HepG2 (cell line): ENCODE measurements around the gene PCOLCE2. TPM values are rescaled to one million over a fixed set of nuclear protein-coding genes. Genes with fewer than 3 reads are reported as not detected.

Source experiments
- CHD4 ChIP-seq: fragments of 200-600 bp; sonication (generic); IDR thresholded peaks from 2 replicates; pipeline ENCODE4 v1.7.0; 2017; ENCODE audit warnings: mild to moderate bottlenecking, low read length, borderline replicate concordance
- HIVEP1 ChIP-seq: sonication (generic); formaldehyde crosslinking; IDR thresholded peaks from 2 replicates; pipeline ENCODE4 v1.4.0; 2020; ENCODE audit warnings: mild to moderate bottlenecking, missing genetic modification reagents
- ZNF510 ChIP-seq: sonication (generic); formaldehyde crosslinking; IDR thresholded peaks from 2 replicates; pipeline ENCODE4 v1.4.0; 2020; ENCODE audit warnings: low read depth, mild to moderate bottlenecking, missing genetic modification reagents
- ZNF530 ChIP-seq: sonication (generic); formaldehyde crosslinking; IDR thresholded peaks from 2 replicates; pipeline ENCODE4 v1.5.0; 2020; ENCODE audit warnings: low read depth, mild to moderate bottlenecking, missing genetic modification reagents
- ZNF644 ChIP-seq: IDR thresholded peaks from 2 replicates; pipeline ENCODE4 v1.6.1; 2016; ENCODE audit warnings: low read depth
- polyA plus RNA-seq, 8 experiments: library from polyadenylated mRNA; depleted of rRNA in 3 of 8; stranded (reverse) in 7 of 8; unstranded in 1 of 8; fragments of >200 nt; fragmentation: Illumina TruSeq in 4 of 8; extraction: Trizol in 4 of 8; gene quantifications; 2 replicates each; pipeline versions ENCODE4 v1.2.1 to v1.2.3, GENCODE V29; 2011 to 2016; ENCODE audit warnings: low read depth in 4 of 8, missing spikeins in 1 of 8, mixed read lengths in 1 of 8; ENCODE audit not compliant: insufficient read depth in 1 of 8
- total RNA-seq, 5 experiments: library from RNA; depleted of rRNA; stranded (reverse); fragments of >200 nt; fragmentation: Illumina TruSeq; extraction: Trizol; gene quantifications; 2 replicates each; pipeline ENCODE4 v1.2.3, GENCODE V29; 2016; ENCODE audit warnings: low read depth in 1 of 5
- TF ChIP-seq, protein P1 (sequence below): sonication (generic); formaldehyde crosslinking; IDR thresholded peaks from 2 replicates; pipeline ENCODE4 v1.8.0; 2022; ENCODE audit warnings: missing genetic modification reagents, low read depth, mild to moderate bottlenecking, borderline replicate concordance
- TF ChIP-seq, protein P2 (sequence below): sonication (generic); formaldehyde crosslinking; IDR thresholded peaks from 2 replicates; pipeline ENCODE4 v1.5.1; 2020; ENCODE audit warnings: mild to moderate bottlenecking, missing genetic modification reagents, moderate library complexity
- TF ChIP-seq, protein P3 (sequence below): sonication (generic); formaldehyde crosslinking; IDR thresholded peaks from 2 replicates; pipeline ENCODE4 v1.5.0; 2020; ENCODE audit warnings: mild to moderate bottlenecking, missing genetic modification reagents, borderline replicate concordance
- TF ChIP-seq, protein P4 (sequence below): sonication (generic); formaldehyde crosslinking; IDR thresholded peaks from 2 replicates; pipeline ENCODE4 v1.9.0; 2021; ENCODE audit warnings: missing genetic modification reagents, mild to moderate bottlenecking, borderline replicate concordance
- TF ChIP-seq, protein P5 (sequence below): sonication (generic); formaldehyde crosslinking; IDR thresholded peaks from 2 replicates; pipeline ENCODE4 v1.4.0; 2020; ENCODE audit warnings: missing genetic modification reagents, borderline replicate concordance
- TF ChIP-seq, protein P6 (sequence below): sonication (generic); formaldehyde crosslinking; IDR thresholded peaks from 2 replicates; pipeline ENCODE4 v1.4.0; 2020; ENCODE audit warnings: missing genetic modification reagents
- TF ChIP-seq, protein P7 (sequence below): sonication (generic); formaldehyde crosslinking; IDR thresholded peaks from 2 replicates; pipeline ENCODE4 v1.5.0; 2020; ENCODE audit warnings: mild to moderate bottlenecking, missing genetic modification reagents

Gene PCOLCE2
- total and polyA plus RNA-seq, 2 of the 13 experiments (the other 11 are each of a cell fraction or from before 2014, with no cell fraction given), result 0.71 to 2.0 TPM

DNA sequence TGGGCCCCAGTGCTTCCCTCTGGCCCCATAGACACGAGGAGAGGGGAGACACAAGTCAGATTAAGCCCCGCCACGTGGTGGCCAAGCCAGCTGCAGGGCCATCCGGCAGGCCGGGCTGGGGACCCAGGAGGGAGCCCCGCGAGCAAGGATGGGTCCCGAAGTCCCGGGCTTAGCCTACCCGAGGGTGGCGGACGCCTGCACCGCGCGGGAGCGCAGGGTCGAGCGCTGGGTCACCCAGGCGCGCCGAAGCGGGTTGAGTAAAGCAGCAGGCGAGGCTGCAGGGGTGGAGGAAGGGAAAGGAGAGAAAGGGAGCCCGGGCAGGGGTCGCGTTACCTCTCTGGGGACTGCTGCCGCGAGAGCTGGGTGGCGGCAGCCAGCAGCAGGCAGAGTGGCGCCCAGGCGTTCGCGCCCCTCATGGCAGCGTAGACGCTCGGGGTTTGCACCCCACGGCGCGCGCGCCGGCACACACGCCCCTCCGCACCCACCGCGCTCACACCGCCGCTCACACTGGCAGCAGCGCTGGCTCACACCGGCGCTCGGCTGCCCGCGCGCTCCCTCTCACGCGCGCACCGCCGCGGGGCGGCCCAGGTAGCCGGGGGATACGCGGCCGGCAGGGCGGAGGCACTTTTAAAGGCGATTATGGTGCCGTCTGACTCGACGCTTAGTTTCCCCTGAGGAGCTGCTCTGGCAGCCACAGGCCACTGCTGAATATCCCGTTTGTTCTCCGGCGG is at the start of gene PCOLCE2 (continued):
- TF ChIP-seq ZNF510 (CRISPR knock-in tag), result no peak
- TF ChIP-seq, protein P1, sequence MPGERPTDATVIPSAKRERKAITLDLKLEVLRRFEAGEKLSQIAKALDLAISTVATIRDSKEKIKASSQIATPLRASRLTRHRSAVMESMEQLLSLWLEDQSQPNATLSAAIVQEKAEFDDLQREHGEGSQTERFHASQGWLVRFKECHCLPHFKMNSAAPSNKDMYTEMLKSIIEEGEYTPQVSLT (CRISPR knock-in tag), result no peak
- TF ChIP-seq, protein P2, sequence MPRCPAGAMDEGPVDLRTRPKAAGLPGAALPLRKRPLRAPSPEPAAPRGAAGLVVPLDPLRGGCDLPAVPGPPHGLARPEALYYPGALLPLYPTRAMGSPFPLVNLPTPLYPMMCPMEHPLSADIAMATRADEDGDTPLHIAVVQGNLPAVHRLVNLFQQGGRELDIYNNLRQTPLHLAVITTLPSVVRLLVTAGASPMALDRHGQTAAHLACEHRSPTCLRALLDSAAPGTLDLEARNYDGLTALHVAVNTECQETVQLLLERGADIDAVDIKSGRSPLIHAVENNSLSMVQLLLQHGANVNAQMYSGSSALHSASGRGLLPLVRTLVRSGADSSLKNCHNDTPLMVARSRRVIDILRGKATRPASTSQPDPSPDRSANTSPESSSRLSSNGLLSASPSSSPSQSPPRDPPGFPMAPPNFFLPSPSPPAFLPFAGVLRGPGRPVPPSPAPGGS (CRISPR knock-in tag), result no peak
- TF ChIP-seq HIVEP1, result no peak; the same call in 1 of the 2 replicates
- TF ChIP-seq ZNF644 (CRISPR knock-in tag), result no peak
- TF ChIP-seq, protein P3, sequence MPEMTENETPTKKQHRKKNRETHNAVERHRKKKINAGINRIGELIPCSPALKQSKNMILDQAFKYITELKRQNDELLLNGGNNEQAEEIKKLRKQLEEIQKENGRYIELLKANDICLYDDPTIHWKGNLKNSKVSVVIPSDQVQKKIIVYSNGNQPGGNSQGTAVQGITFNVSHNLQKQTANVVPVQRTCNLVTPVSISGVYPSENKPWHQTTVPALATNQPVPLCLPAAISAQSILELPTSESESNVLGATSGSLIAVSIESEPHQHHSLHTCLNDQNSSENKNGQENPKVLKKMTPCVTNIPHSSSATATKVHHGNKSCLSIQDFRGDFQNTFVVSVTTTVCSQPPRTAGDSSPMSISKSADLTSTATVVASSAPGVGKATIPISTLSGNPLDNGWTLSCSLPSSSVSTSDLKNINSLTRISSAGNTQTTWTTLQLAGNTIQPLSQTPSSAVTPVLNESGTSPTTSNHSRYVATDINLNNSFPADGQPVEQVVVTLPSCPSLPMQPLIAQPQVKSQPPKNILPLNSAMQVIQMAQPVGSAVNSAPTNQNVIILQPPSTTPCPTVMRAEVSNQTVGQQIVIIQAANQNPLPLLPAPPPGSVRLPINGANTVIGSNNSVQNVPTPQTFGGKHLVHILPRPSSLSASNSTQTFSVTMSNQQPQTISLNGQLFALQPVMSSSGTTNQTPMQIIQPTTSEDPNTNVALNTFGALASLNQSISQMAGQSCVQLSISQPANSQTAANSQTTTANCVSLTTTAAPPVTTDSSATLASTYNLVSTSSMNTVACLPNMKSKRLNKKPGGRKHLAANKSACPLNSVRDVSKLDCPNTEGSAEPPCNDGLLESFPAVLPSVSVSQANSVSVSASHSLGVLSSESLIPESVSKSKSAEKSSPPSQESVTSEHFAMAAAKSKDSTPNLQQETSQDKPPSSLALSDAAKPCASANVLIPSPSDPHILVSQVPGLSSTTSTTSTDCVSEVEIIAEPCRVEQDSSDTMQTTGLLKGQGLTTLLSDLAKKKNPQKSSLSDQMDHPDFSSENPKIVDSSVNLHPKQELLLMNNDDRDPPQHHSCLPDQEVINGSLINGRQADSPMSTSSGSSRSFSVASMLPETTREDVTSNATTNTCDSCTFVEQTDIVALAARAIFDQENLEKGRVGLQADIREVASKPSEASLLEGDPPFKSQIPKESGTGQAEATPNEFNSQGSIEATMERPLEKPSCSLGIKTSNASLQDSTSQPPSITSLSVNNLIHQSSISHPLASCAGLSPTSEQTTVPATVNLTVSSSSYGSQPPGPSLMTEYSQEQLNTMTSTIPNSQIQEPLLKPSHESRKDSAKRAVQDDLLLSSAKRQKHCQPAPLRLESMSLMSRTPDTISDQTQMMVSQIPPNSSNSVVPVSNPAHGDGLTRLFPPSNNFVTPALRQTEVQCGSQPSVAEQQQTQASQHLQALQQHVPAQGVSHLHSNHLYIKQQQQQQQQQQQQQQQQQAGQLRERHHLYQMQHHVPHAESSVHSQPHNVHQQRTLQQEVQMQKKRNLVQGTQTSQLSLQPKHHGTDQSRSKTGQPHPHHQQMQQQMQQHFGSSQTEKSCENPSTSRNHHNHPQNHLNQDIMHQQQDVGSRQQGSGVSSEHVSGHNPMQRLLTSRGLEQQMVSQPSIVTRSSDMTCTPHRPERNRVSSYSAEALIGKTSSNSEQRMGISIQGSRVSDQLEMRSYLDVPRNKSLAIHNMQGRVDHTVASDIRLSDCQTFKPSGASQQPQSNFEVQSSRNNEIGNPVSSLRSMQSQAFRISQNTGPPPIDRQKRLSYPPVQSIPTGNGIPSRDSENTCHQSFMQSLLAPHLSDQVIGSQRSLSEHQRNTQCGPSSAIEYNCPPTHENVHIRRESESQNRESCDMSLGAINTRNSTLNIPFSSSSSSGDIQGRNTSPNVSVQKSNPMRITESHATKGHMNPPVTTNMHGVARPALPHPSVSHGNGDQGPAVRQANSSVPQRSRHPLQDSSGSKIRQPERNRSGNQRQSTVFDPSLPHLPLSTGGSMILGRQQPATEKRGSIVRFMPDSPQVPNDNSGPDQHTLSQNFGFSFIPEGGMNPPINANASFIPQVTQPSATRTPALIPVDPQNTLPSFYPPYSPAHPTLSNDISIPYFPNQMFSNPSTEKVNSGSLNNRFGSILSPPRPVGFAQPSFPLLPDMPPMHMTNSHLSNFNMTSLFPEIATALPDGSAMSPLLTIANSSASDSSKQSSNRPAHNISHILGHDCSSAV (CRISPR knock-in tag), result no peak
- TF ChIP-seq, protein P4, sequence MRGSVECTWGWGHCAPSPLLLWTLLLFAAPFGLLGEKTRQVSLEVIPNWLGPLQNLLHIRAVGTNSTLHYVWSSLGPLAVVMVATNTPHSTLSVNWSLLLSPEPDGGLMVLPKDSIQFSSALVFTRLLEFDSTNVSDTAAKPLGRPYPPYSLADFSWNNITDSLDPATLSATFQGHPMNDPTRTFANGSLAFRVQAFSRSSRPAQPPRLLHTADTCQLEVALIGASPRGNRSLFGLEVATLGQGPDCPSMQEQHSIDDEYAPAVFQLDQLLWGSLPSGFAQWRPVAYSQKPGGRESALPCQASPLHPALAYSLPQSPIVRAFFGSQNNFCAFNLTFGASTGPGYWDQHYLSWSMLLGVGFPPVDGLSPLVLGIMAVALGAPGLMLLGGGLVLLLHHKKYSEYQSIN (CRISPR knock-in tag), result no peak
- TF ChIP-seq, protein P5, sequence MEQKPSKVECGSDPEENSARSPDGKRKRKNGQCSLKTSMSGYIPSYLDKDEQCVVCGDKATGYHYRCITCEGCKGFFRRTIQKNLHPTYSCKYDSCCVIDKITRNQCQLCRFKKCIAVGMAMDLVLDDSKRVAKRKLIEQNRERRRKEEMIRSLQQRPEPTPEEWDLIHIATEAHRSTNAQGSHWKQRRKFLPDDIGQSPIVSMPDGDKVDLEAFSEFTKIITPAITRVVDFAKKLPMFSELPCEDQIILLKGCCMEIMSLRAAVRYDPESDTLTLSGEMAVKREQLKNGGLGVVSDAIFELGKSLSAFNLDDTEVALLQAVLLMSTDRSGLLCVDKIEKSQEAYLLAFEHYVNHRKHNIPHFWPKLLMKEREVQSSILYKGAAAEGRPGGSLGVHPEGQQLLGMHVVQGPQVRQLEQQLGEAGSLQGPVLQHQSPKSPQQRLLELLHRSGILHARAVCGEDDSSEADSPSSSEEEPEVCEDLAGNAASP, result no peak
- TF ChIP-seq, protein P6, sequence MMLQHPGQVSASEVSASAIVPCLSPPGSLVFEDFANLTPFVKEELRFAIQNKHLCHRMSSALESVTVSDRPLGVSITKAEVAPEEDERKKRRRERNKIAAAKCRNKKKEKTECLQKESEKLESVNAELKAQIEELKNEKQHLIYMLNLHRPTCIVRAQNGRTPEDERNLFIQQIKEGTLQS (CRISPR knock-in tag), result no peak
- no peak for TF ChIP-seq ZNF530 (CRISPR knock-in tag)
- no peak for TF ChIP-seq CHD4
- TF ChIP-seq, protein P7, sequence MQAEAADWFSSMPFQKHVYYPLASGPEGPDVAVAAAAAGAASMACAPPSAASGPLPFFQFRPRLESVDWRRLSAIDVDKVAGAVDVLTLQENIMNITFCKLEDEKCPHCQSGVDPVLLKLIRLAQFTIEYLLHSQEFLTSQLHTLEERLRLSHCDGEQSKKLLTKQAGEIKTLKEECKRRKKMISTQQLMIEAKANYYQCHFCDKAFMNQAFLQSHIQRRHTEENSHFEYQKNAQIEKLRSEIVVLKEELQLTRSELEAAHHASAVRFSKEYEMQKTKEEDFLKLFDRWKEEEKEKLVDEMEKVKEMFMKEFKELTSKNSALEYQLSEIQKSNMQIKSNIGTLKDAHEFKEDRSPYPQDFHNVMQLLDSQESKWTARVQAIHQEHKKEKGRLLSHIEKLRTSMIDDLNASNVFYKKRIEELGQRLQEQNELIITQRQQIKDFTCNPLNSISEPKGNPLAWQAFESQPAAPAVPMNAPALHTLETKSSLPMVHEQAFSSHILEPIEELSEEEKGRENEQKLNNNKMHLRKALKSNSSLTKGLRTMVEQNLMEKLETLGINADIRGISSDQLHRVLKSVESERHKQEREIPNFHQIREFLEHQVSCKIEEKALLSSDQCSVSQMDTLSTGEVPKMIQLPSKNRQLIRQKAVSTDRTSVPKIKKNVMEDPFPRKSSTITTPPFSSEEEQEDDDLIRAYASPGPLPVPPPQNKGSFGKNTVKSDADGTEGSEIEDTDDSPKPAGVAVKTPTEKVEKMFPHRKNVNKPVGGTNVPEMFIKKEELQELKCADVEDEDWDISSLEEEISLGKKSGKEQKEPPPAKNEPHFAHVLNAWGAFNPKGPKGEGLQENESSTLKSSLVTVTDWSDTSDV (CRISPR knock-in tag), result peak; percentile 88; the same call in 1 of the 2 replicates
